Neutrophil (primary cell): ENCODE measurements around the gene TSPAN33.
A peak's percentile ranks its signal among the peaks of the same experiment; 100 is the strongest.

ENCODE experiments used
- H3K27ac ChIP-seq: fragments of 200-600 bp; sonication (generic); 2 replicates; pipeline ENCODE4 v1.5.1; 2016; ENCODE audit warnings: mild to moderate bottlenecking, moderate library complexity
- H3K27me3 ChIP-seq: fragments of 200-600 bp; sonication (generic); 2 replicates; pipeline ENCODE4 v1.6.0; 2016; ENCODE audit warnings: mild to moderate bottlenecking
- H3K36me3 ChIP-seq: fragments of 200-600 bp; sonication (generic); 2 replicates; pipeline ENCODE4 v1.5.1; 2017
- H3K4me1 ChIP-seq, 2 experiments: fragments of 200-600 bp in 1 of 2; sonication (generic) in 1 of 2; 1 replicate in 1 of 2; 2 replicates in 1 of 2; pipeline versions ENCODE4 v1.5.1 to v1.6.1; 2013 to 2016; ENCODE audit warnings: low read depth in 1 of 2, low read length in 1 of 2, mild to moderate bottlenecking in 1 of 2, moderate library complexity in 1 of 2; ENCODE audit not compliant: control insufficient read depth in 1 of 2, insufficient read depth in 1 of 2
- H3K4me3 ChIP-seq, 2 experiments: fragments of 200-600 bp in 1 of 2; sonication (generic) in 1 of 2; 1 replicate in 1 of 2; 2 replicates in 1 of 2; pipeline ENCODE4 v1.5.1; 2013 to 2016; ENCODE audit warnings: low read depth in 1 of 2, low read length in 1 of 2, mild to moderate bottlenecking in 1 of 2, moderate library complexity in 1 of 2
- H3K9me3 ChIP-seq: fragments of 200-600 bp; sonication (generic); 2 replicates; pipeline ENCODE4 v1.5.1; 2016
- TF ChIP-seq, protein P1 (sequence below): fragments of 200-600 bp; sonication (generic); IDR thresholded peaks from 2 replicates; pipeline ENCODE4 v1.5.1; 2016; ENCODE audit warnings: antibody characterized with exemption

Gene TSPAN33, protein sequence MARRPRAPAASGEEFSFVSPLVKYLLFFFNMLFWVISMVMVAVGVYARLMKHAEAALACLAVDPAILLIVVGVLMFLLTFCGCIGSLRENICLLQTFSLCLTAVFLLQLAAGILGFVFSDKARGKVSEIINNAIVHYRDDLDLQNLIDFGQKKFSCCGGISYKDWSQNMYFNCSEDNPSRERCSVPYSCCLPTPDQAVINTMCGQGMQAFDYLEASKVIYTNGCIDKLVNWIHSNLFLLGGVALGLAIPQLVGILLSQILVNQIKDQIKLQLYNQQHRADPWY

DNA sequence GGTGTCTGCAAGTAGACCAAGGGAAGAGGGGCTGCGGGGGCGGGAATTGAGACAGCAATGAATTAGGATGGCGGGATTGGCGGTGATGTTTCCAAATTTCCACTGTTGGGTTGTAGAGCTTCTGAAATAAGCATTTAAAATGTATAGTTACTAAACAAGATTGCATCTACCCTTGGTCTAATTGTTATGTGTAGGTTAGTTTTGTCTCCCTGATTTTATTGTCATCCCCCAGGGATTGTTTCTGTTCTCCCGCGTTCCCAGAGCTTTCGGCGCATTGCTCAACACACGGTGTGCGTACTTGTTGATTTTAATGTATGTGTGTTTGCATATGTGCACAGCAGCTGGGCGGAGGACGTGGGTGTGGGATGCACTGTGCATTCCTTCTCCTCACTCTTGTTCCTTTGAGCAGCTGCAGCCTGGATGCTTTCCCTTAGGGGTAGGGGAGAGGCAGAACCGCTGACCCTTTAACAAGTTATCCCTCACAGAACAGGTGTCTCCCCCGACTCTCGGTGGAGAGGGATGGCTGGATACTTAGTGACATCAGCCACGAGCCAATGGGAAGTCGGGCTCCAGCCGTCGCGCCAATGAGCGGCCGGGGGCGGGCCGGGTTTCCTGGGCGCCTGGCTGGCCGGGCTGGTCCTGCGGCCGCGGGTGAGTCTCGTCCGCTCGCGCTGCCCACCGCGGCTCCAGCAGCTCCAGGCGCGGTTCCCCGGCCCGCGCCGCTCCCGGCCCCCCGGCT, at the start of gene TSPAN33:
Gene TSPAN33, plus strand, starts transcription at position 613 of the 739 bp plus-strand sequence. CDS start 274 bp downstream, outside the sequence.
- Histone ChIP-seq H3K27me3 (peaks cover 57% of the 10 kb centered on the region), H3K36me3 (no peaks in the 10 kb centered on the region), H3K4me1 (peaks cover 15 to 20% of the 10 kb centered on the region in 2 experiments), H3K27ac (no peak within 1 kb of the TSS), H3K9me3 (no peaks in the 10 kb centered on the region), H3K4me3 (peak within 1 kb of the TSS; percentile 48 to 51)
- TF ChIP-seq, protein P1, sequence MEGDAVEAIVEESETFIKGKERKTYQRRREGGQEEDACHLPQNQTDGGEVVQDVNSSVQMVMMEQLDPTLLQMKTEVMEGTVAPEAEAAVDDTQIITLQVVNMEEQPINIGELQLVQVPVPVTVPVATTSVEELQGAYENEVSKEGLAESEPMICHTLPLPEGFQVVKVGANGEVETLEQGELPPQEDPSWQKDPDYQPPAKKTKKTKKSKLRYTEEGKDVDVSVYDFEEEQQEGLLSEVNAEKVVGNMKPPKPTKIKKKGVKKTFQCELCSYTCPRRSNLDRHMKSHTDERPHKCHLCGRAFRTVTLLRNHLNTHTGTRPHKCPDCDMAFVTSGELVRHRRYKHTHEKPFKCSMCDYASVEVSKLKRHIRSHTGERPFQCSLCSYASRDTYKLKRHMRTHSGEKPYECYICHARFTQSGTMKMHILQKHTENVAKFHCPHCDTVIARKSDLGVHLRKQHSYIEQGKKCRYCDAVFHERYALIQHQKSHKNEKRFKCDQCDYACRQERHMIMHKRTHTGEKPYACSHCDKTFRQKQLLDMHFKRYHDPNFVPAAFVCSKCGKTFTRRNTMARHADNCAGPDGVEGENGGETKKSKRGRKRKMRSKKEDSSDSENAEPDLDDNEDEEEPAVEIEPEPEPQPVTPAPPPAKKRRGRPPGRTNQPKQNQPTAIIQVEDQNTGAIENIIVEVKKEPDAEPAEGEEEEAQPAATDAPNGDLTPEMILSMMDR: no peak

DNA sequence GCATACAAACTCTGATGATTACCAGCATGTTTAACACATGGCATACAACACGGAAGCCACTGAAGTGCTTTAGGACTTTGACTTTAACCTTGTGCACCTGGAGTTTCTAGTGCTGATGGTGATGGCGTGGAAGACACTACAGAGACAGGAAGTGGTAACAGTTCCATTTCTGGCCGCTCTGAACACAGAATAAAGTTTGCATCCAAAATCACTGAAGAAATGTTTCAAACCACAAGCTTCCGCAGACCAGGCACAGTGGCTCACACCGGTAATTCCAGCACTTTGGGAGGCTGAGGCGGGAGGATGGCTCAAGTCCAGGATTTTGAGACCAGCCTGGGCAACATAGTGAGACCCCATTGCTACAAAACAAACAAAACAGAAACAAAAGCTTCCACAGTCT, 49.2 kb upstream of the TSPAN33 start:
- Histone ChIP-seq H3K36me3 (no peaks in the 10 kb centered on the region), H3K27me3 (no peaks in the 10 kb centered on the region), H3K4me1 (peaks cover 24 to 33% of the 10 kb centered on the region in 2 experiments), H3K27ac (no peak overlapping the region), H3K9me3 (no peaks in the 10 kb centered on the region), H3K4me3 (no peak overlapping the region)
- TF ChIP-seq, protein P1: no peak

- Histone ChIP-seq H3K4me1 (peaks cover 4 to 13% of the 10 kb centered on the region in 2 experiments), H3K9me3 (no peaks in the 10 kb centered on the region), H3K36me3 (no peaks in the 10 kb centered on the region), H3K27me3 (no peaks in the 10 kb centered on the region), H3K4me3 (no peak overlapping the region), H3K27ac (no peak overlapping the region)
- TF ChIP-seq, protein P1: no peak
Measured at GRCh38 chr7:129098409-129099084, 46.0 kb upstream of the TSPAN33 start.

GRCh38 chr7:129100827-129101166, 43.7 kb upstream of the TSPAN33 start:
- H3K27me3 ChIP-seq: no peaks in the 10 kb centered on the region

GRCh38 chr7:129101746-129102145, 42.8 kb upstream of the TSPAN33 start:
- H3K27ac ChIP-seq: no peak overlapping the region
- no peaks in the 10 kb centered on the region for H3K36me3 ChIP-seq
- TF ChIP-seq, protein P1: no peak
- no peak overlapping the region for H3K4me3 ChIP-seq
- H3K4me1 ChIP-seq: peaks cover 0 to 6% of the 10 kb centered on the region in 2 experiments
- H3K9me3 ChIP-seq: no peaks in the 10 kb centered on the region
- H3K27me3 ChIP-seq: no peaks in the 10 kb centered on the region

More at GRCh38 chr7:129100827-129101166, 43.7 kb upstream of the TSPAN33 start:
- no peaks in the 10 kb centered on the region for H3K9me3 ChIP-seq
- no peak overlapping the region for H3K4me3 ChIP-seq
- no peaks in the 10 kb centered on the region for H3K36me3 ChIP-seq
- H3K4me1 ChIP-seq: peaks cover 0 to 6% of the 10 kb centered on the region in 2 experiments
- no peak overlapping the region for H3K27ac ChIP-seq
- TF ChIP-seq, protein P1: no peak
